Activated CD4-positive, alpha-beta T cell treated with anti-CD3 and anti-CD28 coated beads for 4 hours (primary cell): Measurements from ENCODE around the gene PDZD4.

Source experiments
- DNase-seq, 2 donors: peaks; one replicate each; pipeline ENCODE4 v3.0.0-alpha.2; 2020

The PDZD4 gene

GRCh38 chrX:153829799-153830639 lies at the start of gene PDZD4:
Gene PDZD4, minus strand, starts transcription at chrX:153830544. Its CDS starts 246 bp downstream, at chrX:153830298.
- peak in 1 of 2 donors; percentile 15 for DNase-seq

DNA sequence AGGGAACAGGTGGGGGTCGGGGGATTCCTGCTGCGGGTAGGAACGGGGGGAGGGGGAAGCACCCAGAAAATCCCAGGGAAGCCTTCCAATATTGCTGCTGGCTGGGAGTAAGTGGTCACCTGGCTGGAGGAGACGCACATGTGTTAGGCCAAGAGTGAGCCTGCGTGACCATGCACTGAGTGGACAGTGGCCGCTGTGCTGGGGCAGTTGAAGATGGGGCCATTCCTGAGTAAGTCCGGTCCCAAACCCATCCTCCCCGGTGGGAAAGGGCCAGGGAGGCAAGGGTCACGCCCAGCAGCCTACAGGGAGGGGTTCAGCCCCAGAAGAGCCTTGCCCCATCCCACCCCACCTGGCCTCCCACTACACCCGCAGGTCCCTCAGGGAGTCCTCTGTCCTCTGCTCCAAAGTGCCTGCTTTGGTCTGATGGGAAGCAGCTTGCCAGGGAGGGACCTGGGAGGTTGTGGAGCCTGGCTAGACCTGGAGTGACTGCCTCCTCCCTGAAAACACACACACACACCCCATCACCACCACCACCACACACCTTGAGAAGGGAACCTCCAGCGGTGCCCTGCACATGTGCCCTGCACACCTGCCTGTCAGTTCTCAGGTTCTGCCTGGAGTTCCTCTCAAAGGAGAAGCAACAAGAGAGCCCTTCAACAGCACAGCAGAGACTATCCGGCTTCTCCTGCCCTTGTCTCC lies 49.5 kb upstream of the PDZD4 start:
- DNase-seq = no peak

DNA sequence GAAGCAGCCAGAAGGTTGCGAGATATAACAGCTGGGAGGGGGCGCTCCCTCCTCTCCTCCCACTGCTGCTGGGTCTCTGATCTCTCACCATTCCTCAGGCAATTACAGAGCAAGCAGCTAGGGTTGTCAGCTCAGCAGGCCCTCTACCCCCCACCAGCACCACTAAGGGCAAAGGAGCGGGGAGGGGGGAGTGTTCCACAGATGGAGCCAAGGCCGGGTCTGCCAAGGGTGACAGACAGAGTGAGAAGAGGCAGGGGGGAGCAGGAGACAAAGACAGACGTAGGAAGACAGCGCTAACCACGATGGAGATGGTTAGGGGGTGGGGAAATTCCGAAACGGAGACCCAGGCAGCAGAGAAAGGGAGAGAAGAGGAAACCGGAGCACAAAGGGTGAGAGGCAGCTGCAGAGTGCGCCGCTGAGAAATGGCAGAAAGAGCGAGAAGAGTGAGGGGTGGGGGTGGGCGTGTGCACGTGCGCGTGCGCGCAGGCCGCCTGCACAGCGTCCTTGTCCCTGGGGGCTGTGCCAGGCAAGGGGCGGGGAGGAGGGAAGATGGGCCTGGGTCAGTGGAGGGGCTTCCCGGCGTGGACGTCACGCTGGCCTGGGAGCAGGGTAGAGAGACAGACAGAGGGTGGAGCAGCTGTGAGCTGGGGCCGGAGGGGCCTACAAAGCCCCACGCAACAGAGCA lies 48.8 kb upstream of the PDZD4 start:
- DNase-seq = no peak

DNA sequence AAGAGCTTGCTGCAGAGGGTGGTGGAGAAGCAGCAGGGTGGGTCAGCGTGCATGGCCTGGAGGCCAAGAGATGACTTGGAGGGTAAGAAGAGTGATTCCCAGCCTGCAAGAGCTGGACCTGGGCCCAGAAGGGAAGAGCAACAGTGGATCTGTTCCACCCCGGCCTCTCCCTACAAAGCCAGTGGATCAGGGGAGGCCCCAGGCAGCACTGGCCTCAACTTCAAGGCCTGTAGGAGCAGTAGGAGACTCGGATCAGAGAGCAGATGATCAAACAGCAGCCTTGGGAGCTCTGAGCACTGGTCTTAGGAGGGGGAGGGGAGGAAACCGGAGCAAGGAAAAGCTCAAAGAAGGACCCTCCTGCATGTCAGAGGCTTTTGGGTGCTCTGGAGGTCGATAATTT lies 48.0 kb upstream of the PDZD4 start:
- no peak for DNase-seq

DNA sequence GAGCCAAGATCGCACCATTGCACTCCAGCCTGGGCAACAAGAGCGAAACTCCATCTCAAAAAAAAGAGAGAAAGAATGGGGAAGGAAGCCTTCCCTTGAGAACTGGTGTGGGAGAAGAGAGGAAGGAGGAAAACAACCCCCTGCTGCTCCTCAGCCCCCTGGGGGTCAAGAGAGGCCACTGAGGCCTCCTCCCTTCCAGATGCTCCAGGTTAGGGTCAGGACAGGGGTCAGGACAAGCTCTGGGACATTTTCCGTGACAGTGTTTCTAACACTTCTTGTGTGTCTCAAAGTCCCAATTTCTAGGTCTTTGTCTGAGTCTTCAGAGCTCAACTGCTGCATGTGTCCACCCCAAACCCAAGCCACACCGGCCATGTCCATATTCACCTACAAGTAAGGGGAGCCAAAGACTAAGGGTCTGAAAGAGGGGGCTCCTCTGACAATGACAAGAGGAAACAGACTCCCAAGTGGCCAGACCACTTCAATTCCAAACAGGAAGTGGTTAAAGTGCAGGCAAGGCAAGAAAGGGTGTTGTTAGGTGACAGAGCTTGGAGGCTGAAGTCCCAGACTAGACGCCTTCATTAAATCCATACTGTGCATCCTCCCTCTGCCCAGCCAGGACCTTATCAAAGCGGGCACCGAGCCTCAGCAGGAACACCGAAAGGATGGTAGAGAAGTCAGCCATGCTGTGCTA lies 47.4 kb upstream of the PDZD4 start:
- no peak for DNase-seq

GRCh38 chrX:153876112-153876491 lies 45.8 kb upstream of the PDZD4 start:
- no peak for DNase-seq

DNA sequence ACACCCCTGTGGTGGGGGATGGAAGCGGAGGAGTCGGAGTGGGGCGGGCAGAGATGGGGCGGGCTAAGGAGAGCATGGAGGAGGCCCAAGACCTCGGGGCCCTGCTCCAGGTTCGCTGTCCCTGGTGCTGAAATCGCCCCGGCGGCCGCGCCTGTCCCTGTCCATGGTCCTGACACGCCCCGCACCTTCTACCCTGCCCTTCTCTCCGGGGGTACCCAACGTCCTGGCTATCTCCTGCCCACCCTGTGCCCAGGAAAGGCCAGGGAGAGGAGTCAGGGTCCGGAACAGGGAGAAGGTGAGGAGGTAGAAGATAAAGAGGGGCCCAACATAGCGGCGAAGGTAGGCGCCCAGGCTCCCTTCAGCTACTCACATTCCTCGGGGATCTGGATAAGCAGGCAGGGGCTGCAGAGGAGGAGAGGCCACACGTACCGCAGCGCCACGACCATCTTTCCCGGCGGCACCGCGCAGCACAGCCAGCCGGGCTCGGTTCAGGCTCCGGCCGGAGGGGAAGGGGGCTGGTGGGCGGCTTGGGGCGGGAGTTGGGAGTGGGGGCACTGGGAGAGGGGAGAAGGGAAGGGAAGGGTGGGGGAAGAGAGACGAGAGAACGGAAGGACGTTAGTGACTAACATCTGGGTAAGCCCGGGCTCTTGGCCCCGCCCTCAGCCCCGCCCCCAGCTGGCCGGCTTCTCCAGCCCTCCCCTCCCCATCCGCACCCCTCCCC lies 45.2 kb upstream of the PDZD4 start:
- peak; percentile 52 to 59 for DNase-seq

DNA sequence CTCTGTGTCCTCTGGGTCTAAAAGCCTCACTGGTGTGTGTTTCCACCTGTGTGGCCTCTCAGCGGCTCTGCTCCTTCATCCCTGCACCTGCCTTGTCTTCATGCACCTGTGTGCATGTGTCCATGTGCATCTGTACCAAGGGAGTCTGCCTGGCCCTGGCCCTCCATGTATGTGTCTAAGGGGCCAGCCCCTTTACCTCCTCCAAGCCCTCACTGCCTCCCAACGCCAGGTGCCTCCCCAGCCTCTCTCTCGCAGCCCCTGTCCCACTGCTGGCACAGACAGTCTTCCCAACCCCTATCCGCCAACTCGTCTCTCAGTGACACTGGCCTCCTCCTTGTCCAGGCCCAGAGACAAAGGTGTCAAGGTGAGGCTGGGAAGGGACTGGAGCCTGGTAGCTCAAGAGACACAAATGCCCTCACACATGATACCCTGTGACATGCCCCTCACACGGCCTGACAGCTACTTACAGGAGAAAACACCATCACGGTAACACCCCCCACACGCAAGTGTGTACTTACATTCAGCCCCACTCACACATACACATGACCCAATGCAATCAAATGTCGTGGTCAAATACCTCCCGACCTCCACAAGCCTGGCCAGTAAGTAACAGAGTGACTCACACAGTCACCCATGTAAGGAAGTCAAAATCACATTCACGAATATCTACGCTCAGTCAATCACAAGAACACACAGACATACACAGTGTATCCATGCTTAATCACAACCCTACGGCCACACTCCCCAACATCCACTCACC lies 44.2 kb upstream of the PDZD4 start:
- no peak for DNase-seq

DNA sequence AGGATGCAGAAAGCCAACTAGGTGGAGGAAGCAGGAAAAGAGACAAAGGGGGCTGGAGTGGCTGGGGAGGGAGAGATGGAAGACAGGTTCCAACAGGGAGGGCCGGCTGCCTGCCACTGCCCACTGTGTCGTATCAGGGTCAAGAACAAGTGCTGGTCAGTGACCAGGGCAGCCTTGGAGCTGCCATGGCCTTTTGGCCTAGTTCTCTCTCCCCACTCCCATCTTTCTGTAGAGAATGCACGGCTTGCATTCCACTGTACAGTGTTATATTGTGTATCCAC lies 43.7 kb upstream of the PDZD4 start:
- DNase-seq = no peak

DNA sequence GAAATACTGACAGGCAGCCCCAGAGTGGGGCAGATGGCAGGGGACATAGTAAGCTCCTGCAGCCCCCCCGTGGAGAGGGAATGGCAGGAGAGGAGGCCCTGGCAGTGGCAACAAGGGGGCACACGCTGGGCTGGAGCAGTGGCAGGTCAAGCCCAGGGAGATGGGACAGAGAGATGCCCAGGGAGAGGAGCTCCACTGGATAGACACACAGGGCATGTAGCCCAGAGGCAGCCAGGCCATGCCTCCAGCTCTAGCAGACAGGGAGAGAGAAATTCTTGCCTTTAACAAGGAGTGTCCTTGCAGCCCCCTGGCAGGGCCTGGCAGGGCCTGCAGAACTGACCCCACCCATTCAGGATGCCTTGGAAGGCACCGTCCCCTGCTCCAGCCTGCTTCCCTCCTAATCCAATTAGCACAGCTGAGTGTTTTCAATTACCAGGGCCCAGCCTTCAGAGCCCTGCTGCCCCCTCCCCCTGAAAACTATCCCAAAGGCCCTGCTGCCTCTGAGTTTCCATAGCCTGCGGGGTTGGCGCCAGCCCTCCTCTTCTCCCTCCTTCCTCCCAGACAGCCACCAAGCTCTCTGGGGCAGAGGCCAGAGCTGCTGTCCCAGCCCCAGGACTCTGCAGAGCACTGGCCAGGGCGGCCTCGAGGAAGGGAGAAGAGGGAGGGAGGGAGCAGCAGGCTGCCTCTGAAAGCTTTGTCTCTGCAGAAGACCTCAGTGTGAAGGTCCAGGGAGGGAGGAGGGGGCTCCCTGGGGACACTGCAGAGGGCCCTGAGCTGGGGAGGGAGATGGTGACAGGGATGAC lies 43.1 kb upstream of the PDZD4 start:
- no peak for DNase-seq

DNA sequence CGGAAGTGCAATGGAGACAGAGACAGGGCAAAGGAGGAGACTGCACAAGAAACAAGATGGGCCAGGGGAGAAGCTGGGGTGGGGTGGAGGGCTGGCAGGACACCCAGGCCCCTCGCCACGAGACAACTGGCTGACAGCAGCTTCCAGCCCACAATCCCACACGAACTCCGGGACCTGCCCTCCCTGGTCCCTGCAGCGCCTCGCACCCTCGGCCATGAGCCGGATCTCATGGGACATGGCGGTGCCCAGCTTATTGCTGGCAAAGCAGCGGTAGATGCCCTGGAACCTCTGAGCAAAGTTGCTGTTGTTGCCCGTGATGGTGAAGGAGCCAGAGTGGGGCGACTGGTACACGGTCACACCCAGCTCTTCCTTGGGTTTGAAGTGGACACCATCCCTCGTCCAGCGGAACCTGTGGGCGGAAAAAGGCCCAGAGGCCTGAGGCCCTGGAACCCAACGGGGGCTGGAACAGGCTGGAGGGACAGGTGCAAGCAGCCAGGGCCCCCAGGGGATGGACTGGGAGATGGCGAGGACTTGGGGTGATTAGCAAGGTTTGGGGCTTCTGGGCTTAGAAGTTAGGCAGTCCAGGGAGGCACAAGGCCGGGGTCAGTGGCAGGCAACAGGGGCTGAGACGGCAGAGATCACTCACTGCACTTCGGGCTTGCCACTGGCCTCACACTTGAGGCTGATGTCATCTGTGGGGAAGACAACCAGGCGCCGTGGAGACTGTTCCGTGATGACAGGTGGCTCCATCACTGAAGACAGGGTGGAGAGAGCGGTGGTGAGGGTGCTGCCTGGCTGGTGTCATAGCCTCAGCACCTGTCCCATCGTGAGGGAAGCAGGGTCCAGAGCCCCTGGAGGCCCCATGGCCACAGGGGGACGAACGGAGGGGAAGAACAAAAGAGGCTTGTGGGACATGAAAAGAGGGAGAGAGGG lies 41.9 kb upstream of the PDZD4 start:
- DNase-seq = no peak

- DNase-seq = no peak
Measured at GRCh38 chrX:153871451-153871850, 41.1 kb upstream of the PDZD4 start.

DNA sequence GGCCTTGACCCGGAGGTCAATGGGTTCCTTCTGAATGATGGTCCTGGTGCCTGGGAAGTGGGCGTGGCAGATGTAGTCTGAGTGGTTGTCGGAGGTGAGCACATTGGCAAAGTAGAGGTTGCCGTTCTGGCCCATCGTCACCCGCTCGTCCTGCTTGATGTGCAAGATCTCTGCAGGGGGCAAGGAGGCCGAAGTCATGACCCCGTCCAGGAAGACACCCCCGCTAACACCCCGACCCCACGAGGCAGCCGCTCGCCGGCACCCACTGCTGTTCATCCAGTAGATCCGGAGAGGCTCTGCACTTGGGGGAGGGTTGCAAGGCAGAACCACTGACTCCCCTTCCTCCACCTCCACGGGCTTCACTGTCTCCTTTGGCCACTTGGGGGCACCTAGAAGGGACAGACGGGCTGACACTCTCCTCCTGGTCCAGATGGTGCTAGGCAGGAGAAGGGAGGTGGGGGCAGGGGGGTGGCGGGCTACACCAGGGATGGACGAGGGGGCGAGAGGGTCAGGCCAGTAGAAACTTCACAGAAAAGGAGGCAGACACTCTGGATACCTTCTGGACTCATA lies 40.5 kb upstream of the PDZD4 start:
- no peak for DNase-seq

- no peak for DNase-seq
Measured at GRCh38 chrX:153870288-153870690, 39.9 kb upstream of the PDZD4 start.

- no peak for DNase-seq
Measured at GRCh38 chrX:153869473-153870287, 39.3 kb upstream of the PDZD4 start.

DNA sequence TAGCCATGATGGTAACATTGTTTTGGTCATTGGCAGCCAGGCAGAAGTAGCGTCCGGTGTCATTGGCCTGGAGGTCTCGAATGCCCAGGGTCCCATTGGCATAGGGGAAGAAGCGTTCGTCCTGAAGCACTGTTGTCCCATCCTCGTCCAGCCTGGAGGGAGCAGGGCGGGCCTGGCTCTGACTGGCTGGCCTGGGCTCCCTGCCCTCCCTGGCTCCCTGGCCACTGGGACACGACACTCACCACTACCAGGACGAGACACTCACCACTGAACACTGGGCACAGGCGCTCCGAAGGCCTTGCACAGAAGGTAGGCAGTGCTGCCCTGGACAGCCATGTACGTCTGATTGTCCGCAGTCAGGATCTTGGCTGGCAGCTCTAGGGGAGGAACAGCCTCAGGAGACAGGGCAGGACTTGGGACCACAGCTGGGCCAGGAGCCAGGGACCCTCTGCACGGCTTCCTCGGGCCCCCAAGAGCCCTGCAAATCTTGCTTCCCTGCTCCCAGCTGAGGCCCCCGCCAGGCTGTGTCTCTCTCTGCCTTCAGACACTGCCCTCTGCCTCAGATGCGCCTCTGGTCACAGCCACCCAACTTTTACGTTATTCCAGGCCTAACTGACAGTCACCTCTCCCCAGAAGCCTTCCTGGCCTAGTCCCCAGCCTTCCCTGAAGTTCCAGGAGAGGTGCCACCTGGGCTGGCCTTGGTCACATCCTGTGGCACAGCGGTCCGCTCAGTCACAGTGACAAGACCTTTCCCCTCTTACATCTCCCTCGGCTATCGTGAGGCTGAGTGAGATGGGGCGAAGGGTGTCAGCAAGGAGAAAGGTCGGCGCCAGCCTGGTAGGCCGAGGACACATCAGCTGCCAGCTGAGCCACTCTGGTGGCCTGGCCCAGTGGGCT lies 38.5 kb upstream of the PDZD4 start:
- no peak for DNase-seq

- DNase-seq = no peak
Measured at GRCh38 chrX:153867671-153868070, 37.3 kb upstream of the PDZD4 start.

GRCh38 chrX:153867139-153867538 lies 36.8 kb upstream of the PDZD4 start:
- no peak for DNase-seq
